ENCODE data around the gene JARID2.

The JARID2 gene

GRCh38 chr6:15556711-15557110 is 310.8 kb downstream of the JARID2 start:
- no peak for DNase-seq (ENCODE audit: low read depth in 2 of 3, low spot score in 2 of 3)

- no peak for DNase-seq (ENCODE audit: low read depth in 2 of 3, low spot score in 2 of 3)
Observed at GRCh38 chr6:15557174-15557573, 311.3 kb downstream of the JARID2 start.

- no peak for DNase-seq (ENCODE audit: low read depth in 2 of 3, low spot score in 2 of 3)
Observed at GRCh38 chr6:15560713-15561112, 314.8 kb downstream of the JARID2 start.

GRCh38 chr6:15561447-15562199 is 315.8 kb downstream of the JARID2 start:
- no peak for DNase-seq (ENCODE audit: low read depth in 2 of 3, low spot score in 2 of 3)

- no peak for DNase-seq (ENCODE audit: low read depth in 2 of 3, low spot score in 2 of 3)
Observed at GRCh38 chr6:15562977-15563376, 317.1 kb downstream of the JARID2 start.

- no peak for DNase-seq (ENCODE audit: low read depth in 2 of 3, low spot score in 2 of 3)
Observed at GRCh38 chr6:15569035-15569995, 323.4 kb downstream of the JARID2 start.

- DNase-seq (ENCODE audit: low read depth in 2 of 3, low spot score in 2 of 3): no peak
Observed at GRCh38 chr6:15570171-15570570, 324.3 kb downstream of the JARID2 start.
